HG03103 (cell line): Measurements from ENCODE around the gene BIRC7.

Source experiments
- ATAC-seq: cut with Tn5 transposase; IDR thresholded peaks from one replicate; pipeline ENCODE4 v1.9.1; 2021; ENCODE audit warnings: low read depth; ENCODE audit not compliant: unreplicated experiment

BIRC7 gene

DNA sequence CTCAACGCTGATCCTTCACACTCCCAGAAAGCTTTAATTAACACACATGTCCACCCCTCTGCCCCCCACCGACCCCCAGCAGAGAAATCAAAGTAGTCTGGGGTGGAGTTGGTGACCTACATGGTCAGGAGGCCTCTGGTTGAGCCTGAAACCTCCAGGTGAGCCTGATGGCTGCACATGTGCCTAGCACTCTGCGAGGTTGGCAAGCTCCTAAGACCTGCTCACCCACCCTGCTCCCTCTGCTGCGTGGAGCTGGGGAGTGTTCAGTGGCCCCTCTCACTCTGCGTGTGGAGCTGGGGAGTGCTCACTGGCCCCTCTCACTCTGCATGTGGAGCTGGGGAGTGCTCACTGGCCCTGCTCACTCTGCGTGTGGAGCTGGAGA is 11.9 kb upstream of the BIRC7 start:
- ATAC-seq = no peak

DNA sequence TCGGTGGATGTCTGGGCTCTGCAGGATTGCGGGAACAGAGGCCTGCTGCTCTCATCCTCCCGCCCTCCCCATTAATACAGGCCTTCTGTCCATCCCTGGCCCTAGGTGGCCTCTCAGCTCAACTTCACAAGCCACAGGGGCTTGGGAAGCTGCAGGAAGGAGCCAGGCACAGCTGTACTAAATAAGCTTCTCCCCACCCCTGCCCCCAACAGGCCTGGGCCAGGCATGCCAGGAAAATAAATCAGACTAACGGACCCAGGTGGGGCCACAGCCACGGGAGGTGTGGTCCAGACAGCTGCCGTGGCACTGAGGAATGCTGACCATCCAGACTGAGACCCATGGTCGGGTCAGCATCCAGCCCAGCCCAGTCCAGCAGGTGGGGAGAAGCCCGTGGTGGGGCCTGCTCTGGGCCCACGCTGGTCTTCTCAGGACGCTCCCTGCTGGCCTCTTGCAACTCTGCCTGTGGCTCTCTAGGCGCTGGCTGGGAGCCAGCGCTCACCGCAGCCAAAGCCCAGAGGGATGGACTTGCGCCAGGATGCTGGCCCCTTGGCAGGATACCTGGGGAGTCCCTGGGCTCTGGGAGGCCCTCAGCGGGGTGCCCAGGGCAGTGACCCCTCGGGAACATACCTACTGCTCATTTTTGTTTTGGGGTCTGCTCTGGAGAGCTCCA is 11.2 kb upstream of the BIRC7 start:
- ATAC-seq = no peak

DNA sequence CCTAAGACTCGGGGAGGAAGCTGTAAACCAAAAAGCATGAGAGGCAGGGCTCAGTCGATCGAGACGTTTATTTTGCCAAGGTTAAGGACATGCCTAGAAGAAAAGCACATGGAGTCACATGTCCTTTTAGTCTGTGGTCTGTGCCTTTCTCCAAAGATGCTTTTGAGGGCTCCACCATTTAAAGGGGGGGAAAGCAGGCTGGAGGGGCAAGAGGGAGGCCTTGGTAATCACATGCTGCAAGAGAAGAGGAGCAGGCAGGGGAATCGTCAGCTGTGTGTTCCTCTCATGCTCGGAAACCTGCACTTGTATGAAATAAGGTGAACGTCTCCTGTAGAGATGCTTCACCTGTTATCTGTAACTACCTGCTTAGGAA is 10.6 kb upstream of the BIRC7 start:
- no peak for ATAC-seq

DNA sequence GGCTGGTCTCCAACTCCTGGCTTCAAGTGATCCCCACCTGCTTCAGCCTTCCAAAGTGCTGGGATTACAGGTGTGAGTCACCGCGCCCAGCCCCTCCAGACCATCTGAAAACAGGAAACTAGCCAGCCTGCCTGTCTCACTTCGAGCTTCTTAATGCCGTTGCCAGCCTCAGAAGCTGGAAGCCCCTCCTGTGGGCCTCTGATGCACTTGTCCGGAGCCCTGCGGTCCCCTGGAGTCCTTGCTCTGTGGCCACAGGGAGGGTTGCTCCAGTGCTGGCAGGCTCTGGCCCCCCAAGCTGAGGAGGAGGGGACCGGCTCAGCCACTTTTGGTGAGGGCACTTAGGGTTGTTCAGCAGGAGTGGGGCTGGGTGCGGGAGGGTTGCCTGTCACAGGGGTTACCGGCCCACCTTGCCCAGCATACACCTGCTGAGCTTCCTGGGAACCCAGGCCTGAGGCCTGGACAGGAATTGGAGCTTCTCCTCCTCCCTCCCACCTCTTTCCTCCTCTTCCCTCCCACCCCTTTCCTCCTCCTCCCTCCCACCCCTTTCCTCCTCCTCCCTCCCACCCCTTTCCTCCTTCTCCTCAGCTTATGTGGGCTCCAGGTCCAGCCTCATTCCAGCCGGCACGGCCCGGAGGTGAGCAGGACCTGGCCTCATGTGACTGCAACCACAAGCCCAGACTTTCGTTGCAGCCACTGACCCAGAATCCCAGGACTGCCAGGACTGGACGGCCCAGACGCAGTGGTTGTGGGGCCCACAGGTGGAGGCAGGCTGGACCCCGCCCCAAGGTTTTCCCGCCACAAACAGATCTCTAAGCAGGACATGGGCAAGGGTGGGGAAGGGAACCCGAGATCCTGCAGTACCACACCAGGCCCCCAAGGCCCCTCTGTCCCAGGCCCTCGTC is 9.4 kb upstream of the BIRC7 start:
- no peak for ATAC-seq

DNA sequence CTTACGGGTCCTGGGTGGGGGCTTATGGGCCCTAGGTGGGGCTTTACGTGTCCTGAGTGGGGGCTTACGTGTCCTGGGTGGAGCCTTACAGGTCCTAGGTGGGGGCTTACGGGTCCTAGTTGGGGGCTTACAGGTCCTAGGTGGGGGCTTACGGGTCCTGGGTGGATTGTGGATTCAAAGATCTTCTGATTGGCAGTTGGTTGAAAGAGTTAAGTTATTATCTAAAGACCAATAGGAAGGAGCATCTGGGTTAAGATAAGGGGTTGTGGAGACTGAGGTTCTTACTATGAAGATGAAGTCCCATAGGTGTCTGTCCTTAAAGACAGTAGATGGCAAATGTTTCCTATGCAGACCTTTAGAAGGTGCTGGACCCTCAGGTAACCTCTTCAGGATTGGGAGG is 8.4 kb upstream of the BIRC7 start:
- no peak for ATAC-seq

DNA sequence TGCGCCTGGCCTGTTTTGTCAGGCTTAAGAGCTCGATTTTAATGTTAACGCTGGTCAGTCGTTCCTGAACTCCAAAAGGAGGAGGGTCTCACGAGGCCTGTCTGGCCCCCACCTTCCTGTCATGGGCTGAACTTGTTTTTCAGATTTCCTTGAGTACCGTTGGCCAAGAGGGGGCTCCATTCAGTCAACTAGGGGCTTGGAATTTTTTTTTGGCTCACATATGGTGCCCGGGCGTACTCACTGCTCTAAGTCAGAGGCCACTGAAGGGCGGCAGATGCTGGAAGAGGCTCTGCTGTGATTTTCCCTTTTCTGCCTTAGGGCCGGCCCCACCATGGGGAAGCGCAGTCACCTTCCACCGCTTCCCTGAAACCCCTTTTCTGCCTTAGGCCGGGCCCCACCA is 6.9 kb upstream of the BIRC7 start:
- ATAC-seq = no peak

DNA sequence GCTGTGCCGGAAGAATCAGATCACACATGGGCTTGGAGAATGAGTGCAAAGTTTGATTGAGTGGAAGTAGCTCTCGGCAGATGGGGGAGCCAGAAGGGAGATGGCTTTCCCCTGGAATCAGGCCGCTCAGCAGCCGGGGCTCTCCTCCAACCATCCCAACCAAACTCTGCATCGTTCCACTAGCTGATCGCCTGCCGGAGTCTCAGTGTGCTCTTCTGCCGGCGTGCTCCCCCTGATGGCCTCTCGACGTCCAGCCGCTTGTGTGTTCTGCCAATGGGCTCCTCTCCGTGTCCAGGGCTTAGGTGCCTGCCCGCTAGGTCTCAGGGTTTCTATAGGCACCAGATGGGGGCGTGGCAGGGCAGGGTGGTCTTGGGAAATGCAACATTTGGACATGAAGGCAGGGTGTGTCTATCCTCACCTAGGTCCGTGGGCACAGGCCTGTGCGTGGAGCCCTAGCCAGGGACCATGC is 4.9 kb upstream of the BIRC7 start:
- no peak for ATAC-seq

DNA sequence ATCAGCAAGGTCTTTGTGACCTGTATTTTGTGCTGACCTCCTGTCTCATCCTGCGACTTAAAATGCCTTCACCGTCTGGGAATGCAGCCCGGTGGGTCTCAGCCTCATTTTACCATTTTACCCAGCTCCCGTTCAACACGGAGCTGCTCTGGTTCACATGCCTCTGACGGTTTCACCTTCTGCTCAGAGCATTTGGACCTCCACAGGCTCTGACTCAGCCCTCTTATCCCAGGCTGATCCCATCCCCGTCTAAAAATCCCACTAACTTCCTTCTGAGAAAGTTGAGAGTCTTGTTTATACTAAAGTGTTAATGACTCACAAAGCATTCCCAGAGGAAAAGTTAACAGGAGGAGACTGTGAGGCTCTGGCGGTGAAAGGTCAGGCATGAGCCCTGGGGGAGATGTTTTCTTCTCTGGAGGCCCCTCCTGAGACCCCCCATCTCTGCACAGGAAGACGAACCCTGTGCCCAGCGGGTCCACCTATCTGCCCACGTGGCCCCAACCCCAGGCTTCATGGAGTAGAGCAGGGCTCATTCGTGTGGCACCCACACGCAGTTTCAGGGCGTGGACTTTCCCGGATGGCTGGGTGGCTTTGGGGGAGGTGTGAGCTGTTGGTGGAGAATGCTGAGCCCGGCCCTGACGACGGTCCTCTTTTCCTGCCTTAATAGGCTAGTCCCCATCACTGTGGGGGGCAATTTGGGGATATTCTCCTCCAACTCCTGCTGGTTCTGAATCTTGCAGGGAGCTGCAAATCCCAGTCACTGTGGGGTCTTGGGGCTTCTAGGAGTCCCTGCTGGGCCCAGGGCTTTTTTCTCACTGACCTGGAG is 3.3 kb upstream of the BIRC7 start:
- no peak for ATAC-seq

DNA sequence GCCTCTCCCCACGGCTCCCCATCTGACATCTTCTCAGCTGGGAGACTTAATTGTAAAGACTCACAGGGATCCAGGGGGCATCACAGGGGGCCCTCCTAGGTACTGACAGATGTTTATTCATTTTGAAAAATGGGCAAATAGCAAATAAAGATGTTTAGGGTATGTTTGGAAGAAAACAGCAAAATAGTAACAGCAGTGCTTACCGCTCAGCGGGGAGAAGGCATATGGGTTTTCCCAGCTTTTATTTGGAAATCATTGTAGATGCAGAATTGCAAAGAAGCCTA is 2.7 kb upstream of the BIRC7 start:
- ATAC-seq = no peak

DNA sequence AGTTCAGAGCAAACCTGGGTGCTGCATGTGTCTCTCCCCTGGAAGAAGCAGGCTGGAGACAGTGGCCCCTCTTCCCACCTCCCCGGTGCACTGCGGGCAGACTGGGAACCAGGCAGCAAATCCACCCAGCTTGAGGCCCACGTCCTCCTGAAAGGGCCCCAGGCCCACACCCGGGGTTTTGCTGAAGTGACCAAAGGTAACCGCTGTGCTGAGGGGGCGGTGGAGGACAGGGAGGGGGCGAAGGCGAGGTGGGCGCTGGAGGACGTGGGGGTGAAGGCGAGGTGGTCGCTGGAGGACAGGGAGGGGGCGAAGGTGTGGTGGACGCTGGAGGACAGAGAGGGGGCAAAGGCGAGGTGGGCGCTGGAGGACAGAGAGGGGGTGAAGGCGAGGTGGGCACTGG is 1.8 kb upstream of the BIRC7 start:
- no peak for ATAC-seq

DNA sequence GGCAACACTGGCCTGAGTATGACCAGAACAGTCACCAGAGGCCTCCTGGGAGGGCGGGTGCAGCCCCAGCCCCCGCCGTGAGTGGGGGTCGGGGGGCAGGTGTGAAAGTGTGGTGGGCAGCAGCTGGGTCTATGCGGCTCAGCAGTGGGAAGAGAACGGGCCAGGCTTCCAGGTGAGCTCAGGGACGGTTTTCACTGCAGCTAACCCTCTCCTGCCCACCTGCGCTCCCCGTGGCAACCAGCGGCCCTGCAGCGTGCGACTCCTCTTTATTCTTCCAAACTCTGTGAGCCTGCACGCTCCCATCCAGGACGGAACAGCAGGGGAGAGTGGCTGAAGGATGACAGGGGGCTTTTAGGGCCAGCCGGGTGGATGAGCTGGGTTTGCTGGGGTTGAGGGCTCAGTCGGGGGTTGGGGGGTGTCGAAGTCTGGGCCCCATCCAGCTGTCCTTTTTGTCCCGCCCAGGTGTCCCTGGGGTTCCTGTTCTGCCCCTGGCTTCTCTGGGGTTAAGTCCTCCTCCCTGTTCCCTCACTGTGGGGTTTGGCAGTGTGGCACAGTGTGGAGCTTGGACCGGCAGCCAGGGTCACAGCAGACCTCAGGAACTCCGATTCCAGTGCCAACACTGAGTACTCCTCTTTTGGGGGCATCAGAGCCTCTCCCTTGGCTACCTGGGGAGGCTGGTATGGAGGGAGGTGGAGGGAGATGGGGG is 859 bp upstream of the BIRC7 start:
- no peak for ATAC-seq

DNA sequence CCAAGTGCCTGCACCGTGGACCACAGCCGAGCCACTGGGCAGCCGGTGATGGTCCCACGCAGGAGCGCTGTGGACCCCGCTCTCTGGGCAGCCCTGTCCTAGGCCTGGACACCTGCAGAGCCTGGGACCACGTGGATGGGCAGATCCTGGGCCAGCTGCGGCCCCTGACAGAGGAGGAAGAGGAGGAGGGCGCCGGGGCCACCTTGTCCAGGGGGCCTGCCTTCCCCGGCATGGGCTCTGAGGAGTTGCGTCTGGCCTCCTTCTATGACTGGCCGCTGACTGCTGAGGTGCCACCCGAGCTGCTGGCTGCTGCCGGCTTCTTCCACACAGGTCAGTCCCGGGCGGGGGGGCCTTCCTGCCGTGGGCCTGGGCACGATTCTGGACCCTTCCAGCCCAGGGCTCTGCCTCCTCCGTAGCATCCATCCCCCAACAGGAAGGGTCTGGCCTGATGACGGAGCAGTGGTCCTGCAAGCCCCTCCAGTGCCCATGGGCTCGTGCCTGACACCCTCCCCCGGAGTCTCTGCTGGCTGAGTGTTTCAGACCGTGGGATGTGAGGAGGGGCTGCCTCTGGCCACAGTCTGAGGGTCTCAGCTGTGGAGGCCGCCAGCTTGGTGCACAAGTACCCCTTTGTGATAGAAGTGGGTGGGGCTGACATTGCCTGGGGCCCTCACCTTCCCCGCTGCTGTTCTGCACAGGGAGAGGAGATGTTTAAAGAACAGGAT is 572 bp downstream of the BIRC7 start:
- no peak for ATAC-seq

DNA sequence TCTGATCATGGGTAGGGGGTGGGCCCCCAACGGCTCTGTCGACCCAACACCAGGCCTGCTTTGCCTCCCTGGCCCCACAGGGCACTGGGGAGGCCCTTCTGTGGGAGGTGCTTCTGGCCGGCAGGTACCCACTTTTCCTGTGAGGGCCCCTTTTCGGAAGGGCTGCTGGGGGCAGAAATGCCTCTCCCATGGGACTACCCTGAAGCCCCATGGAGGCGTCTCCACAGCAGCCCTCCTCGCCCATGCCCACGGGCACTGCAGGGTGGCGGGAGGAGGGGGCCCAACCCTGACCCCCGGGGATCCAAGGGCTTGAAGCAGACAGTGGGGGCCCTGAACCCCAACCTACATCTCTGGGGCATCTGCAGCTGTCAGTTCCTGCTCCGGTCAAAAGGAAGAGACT is 2.3 kb downstream of the BIRC7 start:
- no peak for ATAC-seq

DNA sequence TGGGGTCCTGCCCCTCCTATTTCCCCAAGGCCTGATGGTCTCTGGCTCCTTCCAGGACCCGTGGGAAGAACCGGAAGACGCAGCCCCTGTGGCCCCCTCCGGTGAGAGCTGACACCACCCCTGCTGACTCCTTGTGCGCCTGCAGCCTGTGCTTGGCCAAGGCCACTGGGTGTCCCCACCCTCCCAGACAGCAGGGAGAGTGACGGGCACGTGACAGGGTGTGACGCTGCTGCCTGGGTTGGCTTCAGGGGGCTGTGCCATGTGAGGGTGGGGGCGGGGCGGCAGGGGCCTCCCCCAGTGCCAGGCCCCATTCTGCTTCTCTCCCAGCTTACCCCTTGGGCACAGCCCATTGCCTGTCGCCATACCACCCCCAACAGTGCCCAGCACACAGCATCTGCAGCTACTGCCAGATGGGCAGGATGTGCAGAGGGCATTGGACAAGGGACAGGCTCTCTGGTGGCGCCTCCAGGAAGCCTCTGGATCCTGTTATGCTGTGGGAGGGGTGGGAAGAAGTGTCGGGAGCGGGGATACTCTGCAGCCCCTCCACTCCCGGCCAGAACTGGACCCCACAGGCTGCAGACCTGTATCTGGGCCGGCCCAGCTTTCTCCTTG is 2.9 kb downstream of the BIRC7 start:
- no peak for ATAC-seq

DNA sequence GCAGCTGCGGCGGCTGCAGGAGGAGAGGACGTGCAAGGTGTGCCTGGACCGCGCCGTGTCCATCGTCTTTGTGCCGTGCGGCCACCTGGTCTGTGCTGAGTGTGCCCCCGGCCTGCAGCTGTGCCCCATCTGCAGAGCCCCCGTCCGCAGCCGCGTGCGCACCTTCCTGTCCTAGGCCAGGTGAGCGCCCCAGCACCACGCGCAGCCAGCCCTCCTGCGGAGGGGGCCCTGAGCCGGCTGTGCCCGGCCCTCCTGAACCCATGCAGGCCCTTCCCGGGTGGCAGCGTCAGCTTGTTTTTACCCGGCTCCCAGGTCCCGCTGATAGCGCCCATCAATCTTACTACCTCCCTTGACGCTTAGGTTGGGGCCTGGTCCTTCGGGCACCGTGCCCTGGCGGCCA is 3.7 kb downstream of the BIRC7 start:
- no peak for ATAC-seq

DNA sequence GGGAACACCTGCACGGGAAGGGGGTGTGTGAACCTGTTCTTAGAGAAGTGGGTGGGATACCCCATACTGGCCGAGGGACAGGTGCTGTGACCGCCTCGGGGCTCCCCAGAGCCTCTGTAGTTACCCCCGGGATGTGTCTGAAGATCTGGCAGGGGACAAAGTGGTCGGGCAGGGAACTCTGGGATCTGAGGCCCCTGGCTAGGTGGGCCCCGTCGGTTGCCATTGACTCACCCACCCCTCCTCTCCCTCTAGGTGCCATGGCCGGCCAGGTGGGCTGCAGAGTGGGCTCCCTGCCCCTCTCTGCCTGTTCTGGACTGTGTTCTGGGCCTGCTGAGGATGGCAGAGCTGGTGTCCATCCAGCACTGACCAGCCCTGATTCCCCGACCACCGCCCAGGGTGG is 4.3 kb downstream of the BIRC7 start:
- ATAC-seq = no peak

DNA sequence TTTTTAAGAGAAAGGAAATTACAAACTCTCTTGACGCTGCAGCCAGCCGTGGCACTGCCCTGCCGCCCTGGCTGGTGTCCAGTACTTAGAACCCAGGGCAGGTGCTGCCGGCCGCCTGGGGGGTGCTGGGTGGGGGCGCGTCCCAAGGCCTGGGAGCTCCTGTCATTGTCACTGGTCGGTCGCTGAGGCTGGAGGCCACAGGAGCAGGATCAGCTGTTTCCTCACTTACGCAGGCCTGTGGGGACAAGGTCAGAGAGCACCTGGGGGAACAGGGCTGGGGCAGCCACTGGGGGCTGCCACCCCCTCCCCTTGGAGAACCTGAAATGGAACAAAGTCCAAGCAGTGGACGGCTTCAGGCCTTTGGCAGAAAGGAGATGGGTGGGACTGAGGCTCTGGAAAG is 5.6 kb downstream of the BIRC7 start:
- no peak for ATAC-seq

DNA sequence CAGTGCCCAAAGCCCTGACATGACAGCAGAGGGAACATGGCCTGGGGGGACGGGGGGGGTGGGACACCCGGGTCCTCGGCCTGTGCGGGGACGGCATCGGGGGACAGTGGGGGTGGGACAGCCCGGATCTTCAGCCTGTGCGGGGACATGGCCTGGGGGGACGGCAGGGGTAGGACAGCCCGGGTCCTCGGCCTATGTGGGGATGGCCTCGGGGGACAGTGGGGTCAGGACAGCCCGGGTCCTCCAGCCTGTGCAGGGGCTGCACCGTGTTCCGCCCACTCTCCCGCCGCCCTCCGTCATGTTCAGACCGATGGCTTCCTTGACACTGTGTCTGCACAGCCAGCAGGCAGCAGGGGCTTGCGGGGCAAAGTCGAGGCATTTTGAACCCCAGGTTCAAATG is 7.0 kb downstream of the BIRC7 start:
- no peak for ATAC-seq

DNA sequence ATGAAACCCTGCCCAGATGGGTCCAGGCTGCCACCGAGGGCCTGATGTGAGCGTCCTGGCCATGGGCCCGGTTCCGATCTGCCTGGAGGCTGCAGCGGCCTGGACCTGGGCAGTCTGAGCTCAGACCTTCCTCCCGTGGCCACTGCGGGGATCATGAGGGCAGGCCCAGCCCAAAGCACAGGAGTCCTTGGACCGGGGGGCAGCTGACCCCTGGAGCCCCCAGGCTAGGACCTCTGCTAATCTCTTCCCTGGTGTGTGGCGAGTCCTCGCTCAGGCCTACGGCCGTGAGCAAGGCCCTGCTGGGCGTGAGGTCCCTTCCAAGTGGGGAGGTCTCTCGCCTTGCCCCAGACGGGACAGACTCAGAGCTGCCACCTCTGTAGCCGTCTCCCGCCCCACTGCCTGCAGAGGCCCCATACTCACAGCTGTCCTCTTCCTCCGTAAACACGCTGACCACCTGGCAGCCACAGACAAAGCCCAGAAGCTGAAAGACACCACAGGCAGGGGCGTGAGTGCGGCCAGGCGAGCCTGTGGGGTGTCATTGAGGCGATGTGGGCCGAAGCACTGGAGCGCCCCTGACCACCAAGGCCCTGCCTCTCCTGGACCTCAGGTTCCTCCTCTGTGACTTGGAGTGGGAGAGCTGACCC is 8.0 kb downstream of the BIRC7 start:
- ATAC-seq = no peak
